Upper lobe of right lung (tissue), 1 donor: ENCODE data around the gene MOB3A. TPM values are rescaled to one million over a fixed set of nuclear protein-coding genes. Genes with fewer than 3 reads are reported as not detected.

Experiments used
- ATAC-seq: fragments of 200-7000 bp; cut with Tn5 transposase; one replicate; pipeline ENCODE4 v1.9.1; 2020; ENCODE audit warnings: mild to moderate bottlenecking, moderate library complexity
- DNase-seq: peaks from one replicate; pipeline ENCODE4 v3.0.0-alpha.2; 2020
- H3K27ac ChIP-seq: fragments of 200-600 bp; one replicate; pipeline ENCODE4 v1.8.0; 2022
- H3K27me3 ChIP-seq: fragments of 200-600 bp; one replicate; pipeline ENCODE4 v1.8.0; 2022; ENCODE audit warnings: mild to moderate bottlenecking
- H3K36me3 ChIP-seq: fragments of 200-600 bp; one replicate; pipeline ENCODE4 v1.8.0; 2022
- H3K4me1 ChIP-seq: fragments of 200-600 bp; one replicate; pipeline ENCODE4 v1.8.0; 2022
- H3K4me3 ChIP-seq: fragments of 200-600 bp; one replicate; pipeline ENCODE4 v1.8.0; 2022; ENCODE audit warnings: mild to moderate bottlenecking
- H3K9me3 ChIP-seq: fragments of 200-600 bp; one replicate; pipeline ENCODE4 v1.8.0; 2022
- CTCF ChIP-seq: fragments of 200-600 bp; IDR thresholded peaks from one replicate; pipeline ENCODE4 v1.8.0; 2022; ENCODE audit warnings: antibody characterized with exemption
- intact Hi-C: fragments of 100-400 bp; cut with DNase I; formaldehyde crosslinking; loops from one replicate; pipeline ENCODE4 v1.11.0; 2022
- total RNA-seq: library from RNA; stranded (reverse); fragmentation: NEBNext Ultra II Directional; extraction: Animal tissue kit (Norgen Biotek cat#: 25700); gene quantifications from one replicate; pipeline ENCODE4 v1.2.1, GENCODE V29; 2021
- donor health status: DM: no; HTN: yes; CAD: no; lungs with severe emphysema.

The MOB3A gene
- total RNA-seq, 1 donor from 2014 or later, result 58.8 TPM

GRCh38 chr19:2077833-2078619 lies 18.1 kb downstream of the MOB3A start:
- no peak for TF ChIP-seq CTCF
- peaks cover 87% of the 10 kb centered on the region for H3K36me3 ChIP-seq
- H3K9me3 ChIP-seq, result no peaks in the 10 kb centered on the region
- no peak overlapping the region for H3K27ac ChIP-seq
- DNase-seq (no peak), ATAC-seq (no peak)
- H3K4me3 ChIP-seq, result no peak overlapping the region
- peaks cover 17% of the 10 kb centered on the region for H3K4me1 ChIP-seq
- H3K27me3 ChIP-seq, result no peaks in the 10 kb centered on the region
- intact Hi-C loops, result loop anchor here (10.0 kb wide), 1 partner anchor 163 kb away; no protein-coding TSS in a partner anchor

GRCh38 chr19:2077398-2077797 lies 18.7 kb downstream of the MOB3A start:
- intact Hi-C loops, result loop anchor here (10.0 kb wide), 1 partner anchor 163 kb away; no protein-coding TSS in a partner anchor
- H3K9me3 ChIP-seq, result no peaks in the 10 kb centered on the region
- H3K27ac ChIP-seq, result no peak overlapping the region
- no peak for ATAC-seq
- peaks cover 92% of the 10 kb centered on the region for H3K36me3 ChIP-seq
- no peak overlapping the region for H3K4me3 ChIP-seq
- DNase-seq, result no peak
- H3K4me1 ChIP-seq, result peaks cover 11% of the 10 kb centered on the region
- no peaks in the 10 kb centered on the region for H3K27me3 ChIP-seq
- no peak for TF ChIP-seq CTCF

- Histone ChIP-seq H3K4me1 (peaks cover 4% of the 10 kb centered on the region), H3K27me3 (no peaks in the 10 kb centered on the region), H3K27ac (no peak overlapping the region), H3K36me3 (peaks cover 98% of the 10 kb centered on the region), H3K4me3 (no peak overlapping the region), H3K9me3 (no peaks in the 10 kb centered on the region)
- TF ChIP-seq CTCF, result no peak
- intact Hi-C loops, result loop anchor here (10.0 kb wide), 1 partner anchor 162 kb away; no protein-coding TSS in a partner anchor
- no peak for ATAC-seq
- DNase-seq, result no peak
Observed at GRCh38 chr19:2076526-2076944, 19.6 kb downstream of the MOB3A start.

GRCh38 chr19:2072757-2073551 lies 23.2 kb downstream of the MOB3A start:
- no peaks in the 10 kb centered on the region for H3K9me3 ChIP-seq
- no peak for DNase-seq
- ATAC-seq, result no peak
- H3K36me3 ChIP-seq, result peaks cover 78% of the 10 kb centered on the region
- TF ChIP-seq CTCF, result no peak
- H3K27ac ChIP-seq, result no peak overlapping the region
- H3K4me1 ChIP-seq, result peaks cover 6% of the 10 kb centered on the region
- intact Hi-C loops, result loop anchor here (10.0 kb wide), 1 partner anchor 158 kb away; no protein-coding TSS in a partner anchor
- H3K4me3 ChIP-seq, result no peak overlapping the region
- no peaks in the 10 kb centered on the region for H3K27me3 ChIP-seq

GRCh38 chr19:2070986-2071673 lies 25.0 kb downstream of the MOB3A start:
- ATAC-seq (no peak), DNase-seq (no peak)
- Histone ChIP-seq H3K9me3 (no peaks in the 10 kb centered on the region), H3K4me1 (peaks cover 6% of the 10 kb centered on the region), H3K27me3 (no peaks in the 10 kb centered on the region), H3K27ac (no peak overlapping the region), H3K36me3 (peaks cover 60% of the 10 kb centered on the region), H3K4me3 (no peak overlapping the region)
- intact Hi-C loops, result loop anchor here (10.0 kb wide), 1 partner anchor 156 kb away; no protein-coding TSS in a partner anchor
- no peak for TF ChIP-seq CTCF
